Transverse colon (tissue), 4 donors: ENCODE results near the gene SLC37A4. TPM values are rescaled to one million over a fixed set of nuclear protein-coding genes. Genes with fewer than 3 reads are reported as not detected.
"Not testable (repeated sequence)": the region's sequence is repeated elsewhere in the genome, so short reads cannot be mapped to it uniquely, and the experiment has no call there.

Source experiments
- DNase-seq: peaks from one replicate; pipeline ENCODE4 v3.0.0-alpha.2; 2019
- H3K27ac ChIP-seq, 4 donors: fragments of 200-600 bp; sonication (generic); 2 replicates each; pipeline ENCODE4 v1.5.1; 2016 to 2018; ENCODE audit warnings: inconsistent platforms in 4 of 4
- H3K27me3 ChIP-seq: fragments of 200-600 bp; sonication (generic); 2 replicates; pipeline ENCODE4 v1.5.1; 2017; ENCODE audit warnings: inconsistent platforms
- H3K36me3 ChIP-seq, 4 donors: fragments of 200-600 bp; sonication (generic); 2 replicates each; pipeline ENCODE4 v1.5.1; 2017 to 2019; ENCODE audit warnings: inconsistent platforms in 4 of 4
- H3K4me1 ChIP-seq, 4 donors: fragments of 200-600 bp; sonication (generic); 2 replicates each; pipeline ENCODE4 v1.5.1; 2017 to 2020; ENCODE audit warnings: inconsistent platforms in 4 of 4
- H3K4me3 ChIP-seq, 4 donors: fragments of 200-600 bp; sonication (generic); 1 replicate in 1 of 4; 2 replicates in 3 of 4; pipeline versions ENCODE4 v1.5.1 to v1.6.1; 2017 to 2019; ENCODE audit warnings: inconsistent platforms in 4 of 4
- H3K9me3 ChIP-seq, 2 donors: fragments of 200-600 bp; sonication (generic); 2 replicates each; pipeline ENCODE4 v1.5.1; 2017 to 2019; ENCODE audit warnings: inconsistent platforms in 2 of 2
- EP300 ChIP-seq: sonication (generic); formaldehyde crosslinking; IDR thresholded peaks from one replicate; pipeline ENCODE4 v1.6.1; 2017; ENCODE audit warnings: antibody characterized with exemption, low read depth
- POLR2A ChIP-seq: fragments of 450-650 bp; IDR thresholded peaks from one replicate; pipeline ENCODE4 v1.6.1; 2016; ENCODE audit warnings: antibody characterized with exemption, mild to moderate bottlenecking, moderate library complexity
- POLR2AphosphoS5 ChIP-seq, 3 donors: sonication (generic); formaldehyde crosslinking; IDR thresholded peaks; one replicate each; pipeline ENCODE4 v1.6.1; 2016; ENCODE audit warnings: antibody characterized with exemption in 3 of 3
- WGBS, 2 donors: methylation state at CpG; one replicate each; pipeline ENCODE4 v1.1.5; 2018; ENCODE audit warnings: low coverage in 1 of 2; 5-methylcytosine and 5-hydroxymethylcytosine counted together
- in situ Hi-C, 4 donors: fragments of 200-750 bp; cut with MboI; loops; one replicate each; pipeline versions ENCODE4 v1.15.0 to v1.15.1; 2017; ENCODE audit warnings: low sequenced_read_pairs in 3 of 4, low pct_ligation_motif_present in 1 of 4, low pct_unique_long_range_greater_than_20kb in 1 of 4
- intact Hi-C: fragments of 100-400 bp; cut with DNase I; formaldehyde crosslinking; loops from one replicate; pipeline ENCODE4 v1.15.1; 2023; ENCODE audit warnings: low total_unique reads
- total RNA-seq, 4 donors: library from RNA; depleted of rRNA; stranded (reverse); fragments of >200 nt; gene quantifications; one replicate each; pipeline ENCODE4 v1.1.0, GENCODE V29; 2016
- TF ChIP-seq, protein P1 (sequence below), 5 experiments: fragments of 200-600 bp in 3 of 5; fragments of 450-650 bp in 2 of 5; sonication (generic) in 3 of 5; IDR thresholded peaks; 1 replicate in 2 of 5; 2 replicates in 3 of 5; pipeline ENCODE4 v1.5.1; 2016 to 2017; ENCODE audit warnings: antibody characterized with exemption in 5 of 5, inconsistent platforms in 3 of 5, mild to moderate bottlenecking in 2 of 5, moderate library complexity in 1 of 5

The SLC37A4 gene
- total RNA-seq, 4 donors from 2014 or later = 34.0 to 88.3 (median 81.2) TPM

DNA sequence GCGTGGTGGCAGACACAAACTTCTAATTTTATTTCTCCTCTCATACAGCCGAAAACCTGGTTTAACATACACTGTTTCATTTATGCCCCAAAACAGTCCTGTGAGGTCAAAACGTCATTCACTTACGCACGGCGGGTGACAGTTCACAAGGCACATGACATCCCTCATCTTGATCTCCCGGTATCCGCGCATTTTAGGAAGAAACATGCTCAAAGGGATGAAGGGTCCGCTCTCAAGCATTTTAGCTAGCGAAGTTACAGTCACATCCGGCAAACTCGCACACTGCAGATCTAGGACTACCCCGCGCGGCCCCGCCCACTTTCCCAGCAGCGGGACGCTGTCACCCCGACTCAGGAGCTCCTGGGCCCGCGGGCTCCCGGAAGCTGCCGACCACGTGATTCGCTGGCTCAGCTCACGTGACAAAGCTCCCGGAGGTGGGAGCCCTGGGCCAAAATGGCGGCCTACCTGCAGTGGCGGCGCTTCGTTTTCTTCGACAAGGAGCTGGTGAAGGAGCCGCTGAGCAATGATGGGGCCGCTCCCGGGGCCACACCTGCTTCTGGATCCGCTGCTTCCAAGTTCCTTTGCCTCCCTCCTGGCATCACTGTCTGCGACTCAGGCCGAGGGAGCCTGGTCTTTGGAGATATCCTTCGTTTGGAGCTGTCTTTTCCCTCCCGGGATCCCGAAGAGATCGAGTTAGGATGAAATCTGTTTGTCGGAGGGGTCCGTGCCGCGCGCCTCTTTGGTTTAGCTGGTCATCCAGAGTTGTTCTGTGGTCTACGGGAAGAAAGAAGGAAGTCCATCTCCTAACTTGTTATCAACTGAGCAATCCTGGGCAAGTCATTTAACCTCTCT, 36.9 kb upstream of the SLC37A4 start, which contains the start of gene VPS11:
Gene VPS11, plus strand, starts transcription at position 448 of the 852 bp plus-strand sequence. Its CDS starts 6 bp downstream, at position 454.
- TF ChIP-seq POLR2A (peak; percentile 78), POLR2AphosphoS5 (IDR thresholded peaks at IDR 0.05) (peak; percentile 80 to 89 (median 89)), EP300 (peak; percentile 2)
- TF ChIP-seq, protein P1, sequence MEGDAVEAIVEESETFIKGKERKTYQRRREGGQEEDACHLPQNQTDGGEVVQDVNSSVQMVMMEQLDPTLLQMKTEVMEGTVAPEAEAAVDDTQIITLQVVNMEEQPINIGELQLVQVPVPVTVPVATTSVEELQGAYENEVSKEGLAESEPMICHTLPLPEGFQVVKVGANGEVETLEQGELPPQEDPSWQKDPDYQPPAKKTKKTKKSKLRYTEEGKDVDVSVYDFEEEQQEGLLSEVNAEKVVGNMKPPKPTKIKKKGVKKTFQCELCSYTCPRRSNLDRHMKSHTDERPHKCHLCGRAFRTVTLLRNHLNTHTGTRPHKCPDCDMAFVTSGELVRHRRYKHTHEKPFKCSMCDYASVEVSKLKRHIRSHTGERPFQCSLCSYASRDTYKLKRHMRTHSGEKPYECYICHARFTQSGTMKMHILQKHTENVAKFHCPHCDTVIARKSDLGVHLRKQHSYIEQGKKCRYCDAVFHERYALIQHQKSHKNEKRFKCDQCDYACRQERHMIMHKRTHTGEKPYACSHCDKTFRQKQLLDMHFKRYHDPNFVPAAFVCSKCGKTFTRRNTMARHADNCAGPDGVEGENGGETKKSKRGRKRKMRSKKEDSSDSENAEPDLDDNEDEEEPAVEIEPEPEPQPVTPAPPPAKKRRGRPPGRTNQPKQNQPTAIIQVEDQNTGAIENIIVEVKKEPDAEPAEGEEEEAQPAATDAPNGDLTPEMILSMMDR (IDR thresholded peaks at IDR 0.05) = peak in 1 of 5 experiments; percentile 4
- Histone ChIP-seq H3K4me3 (peak within 1 kb of the TSS; percentile 80 to 99 (median 90)), H3K27me3 (no peaks in the 10 kb centered on the region), H3K36me3 (peaks cover 0 to 27% (median 11%) of the 10 kb centered on the region in 4 donors), H3K9me3 (no peaks in the 10 kb centered on the region), H3K4me1 (peaks cover 14 to 35% (median 22%) of the 10 kb centered on the region in 4 donors), H3K27ac (peak within 1 kb of the TSS; percentile 88 to 97 (median 90))
- DNase-seq = peak; percentile 99
- WGBS, 2 donors = 0 to 1% methylated on average over 7 to 49 of the region's 49 CpGs
- intact Hi-C loops (no loop called here), in situ Hi-C loops (no loop called here)

DNA sequence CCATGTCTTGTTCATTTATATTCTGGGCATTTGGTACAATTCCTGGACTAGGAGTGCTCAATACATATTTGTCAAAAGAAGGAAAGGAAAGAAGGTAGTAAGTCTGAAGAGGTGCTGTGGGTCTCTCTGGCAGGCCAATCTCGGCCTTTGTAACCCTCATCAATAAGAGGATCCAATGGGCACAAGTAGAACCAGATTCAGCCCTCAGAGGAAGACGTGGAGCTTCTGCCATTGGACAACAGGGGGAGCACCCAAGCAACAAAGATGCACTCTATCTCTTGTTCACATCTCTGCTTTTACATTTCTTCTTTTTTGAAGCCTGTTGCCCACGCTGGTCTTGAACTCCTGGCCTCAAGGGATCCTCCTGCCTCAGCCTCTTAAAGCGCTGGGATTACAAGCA, 34.7 kb upstream of the SLC37A4 start:
- WGBS, 2 donors = 69 to 80% methylated on average over 1 to 4 of the region's 4 CpGs
- peaks cover 0 to 6% (median 0%) of the 10 kb centered on the region in 4 donors for H3K36me3 ChIP-seq
- H3K27ac ChIP-seq = no peak overlapping the region
- intact Hi-C loops = no loop called here
- in situ Hi-C loops = no loop called here
- TF ChIP-seq POLR2AphosphoS5 (IDR thresholded peaks at IDR 0.05) (no peak), POLR2A (no peak), EP300 (no peak)
- TF ChIP-seq, protein P1 (IDR thresholded peaks at IDR 0.05) = peak in 4 of 5 experiments; percentile 12 to 25 (median 18)
- no peak overlapping the region for H3K4me3 ChIP-seq
- H3K9me3 ChIP-seq = no peaks in the 10 kb centered on the region
- no peaks in the 10 kb centered on the region for H3K27me3 ChIP-seq
- peaks cover 14 to 36% (median 22%) of the 10 kb centered on the region in 4 donors for H3K4me1 ChIP-seq
- peak; percentile 20 for DNase-seq

DNA sequence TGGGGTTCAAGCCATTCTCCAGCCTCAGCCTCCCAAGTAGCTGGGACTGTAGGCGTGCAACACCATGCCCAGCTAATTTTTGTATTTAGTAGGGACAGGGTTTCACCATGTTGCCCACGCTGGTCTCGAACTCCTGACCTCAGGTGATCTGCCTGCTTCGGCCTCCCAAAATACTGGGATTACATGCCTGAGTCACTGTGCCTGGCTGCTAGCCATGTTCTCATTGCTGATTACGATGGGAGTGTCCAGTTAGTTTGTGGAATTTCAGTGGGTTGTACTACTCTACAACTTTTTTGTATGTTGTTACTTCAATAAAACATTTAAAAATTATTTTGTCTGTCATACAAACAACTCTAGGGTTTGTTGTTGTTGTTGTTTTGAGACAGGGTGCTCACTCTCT, 32.1 kb upstream of the SLC37A4 start:
- 67% methylated on average over 5 of the region's 5 CpGs; no CpG with 5 or more reads in 1 of the 2 donors for WGBS, 2 donors
- DNase-seq = peak; percentile 46
- H3K27me3 ChIP-seq = no peaks in the 10 kb centered on the region
- intact Hi-C loops (no loop called here), in situ Hi-C loops (no loop called here)
- TF ChIP-seq, protein P1 (IDR thresholded peaks at IDR 0.05) = no peak
- no peak for TF ChIP-seq POLR2AphosphoS5 (IDR thresholded peaks at IDR 0.05)
- TF ChIP-seq EP300 = no peak
- no peak for TF ChIP-seq POLR2A
- no peak overlapping the region for H3K4me3 ChIP-seq
- no peaks in the 10 kb centered on the region for H3K36me3 ChIP-seq
- H3K9me3 ChIP-seq = no peaks in the 10 kb centered on the region
- peaks cover 13 to 25% (median 17%) of the 10 kb centered on the region in 4 donors for H3K4me1 ChIP-seq
- H3K27ac ChIP-seq = no peak overlapping the region

DNA sequence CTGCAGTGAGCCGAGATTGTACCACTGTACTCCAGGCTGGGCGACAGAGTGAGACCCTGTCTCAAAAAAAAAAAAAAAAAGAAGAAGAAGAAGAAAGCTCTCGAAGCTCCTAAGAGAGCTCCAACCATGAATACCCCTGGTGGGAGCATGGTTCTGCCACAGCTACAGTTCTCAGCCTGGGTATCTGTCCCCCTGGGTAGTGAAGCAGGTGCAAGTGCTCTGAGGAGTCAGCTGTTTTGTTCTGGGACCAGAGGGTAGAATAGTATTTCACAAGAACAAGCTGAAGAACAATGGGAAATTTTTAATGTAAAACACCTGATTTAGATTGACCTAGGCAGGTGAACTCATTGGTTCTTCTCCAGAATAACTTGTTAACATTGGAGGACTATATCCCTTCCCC, 30.6 kb upstream of the SLC37A4 start:
- Histone ChIP-seq H3K36me3 (no peaks in the 10 kb centered on the region), H3K27ac (no peak overlapping the region), H3K4me1 (peaks cover 9 to 22% (median 15%) of the 10 kb centered on the region in 4 donors), H3K27me3 (no peaks in the 10 kb centered on the region), H3K4me3 (no peak overlapping the region), H3K9me3 (no peaks in the 10 kb centered on the region)
- TF ChIP-seq, protein P1 (IDR thresholded peaks at IDR 0.05) = no peak
- no peak for TF ChIP-seq POLR2AphosphoS5 (IDR thresholded peaks at IDR 0.05)
- intact Hi-C loops = no loop called here
- in situ Hi-C loops = no loop called here
- DNase-seq = no peak
- WGBS, 2 donors = 97% methylated on average over 3 of the region's 3 CpGs; no CpG with 5 or more reads in 1 of the 2 donors

DNA sequence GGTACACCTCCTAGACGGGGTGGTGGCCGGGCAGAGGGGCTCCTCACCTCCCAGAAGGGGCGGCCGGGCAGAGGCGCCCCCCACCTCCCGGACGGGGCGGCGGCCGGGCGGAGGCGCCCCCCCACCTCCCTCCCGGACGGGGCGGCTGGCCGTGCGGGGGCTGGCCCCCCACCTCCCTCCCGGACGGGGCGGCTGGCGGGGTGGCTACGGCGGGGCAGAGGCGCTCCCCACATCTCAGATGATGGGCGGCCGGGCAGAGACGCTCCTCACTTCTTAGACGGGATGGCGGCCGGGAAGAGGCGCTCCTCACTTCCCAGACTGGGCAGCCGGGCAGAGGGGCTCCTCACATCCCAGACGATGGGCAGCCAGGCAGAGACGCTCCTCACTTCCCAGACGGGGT, 28.5 kb upstream of the SLC37A4 start:
- H3K4me1 ChIP-seq = peaks cover 7 to 27% (median 19%) of the 10 kb centered on the region in 4 donors
- DNase-seq, H3K27me3 ChIP-seq, H3K4me3 ChIP-seq, in situ Hi-C loops, intact Hi-C loops, H3K27ac ChIP-seq, H3K9me3 ChIP-seq, H3K36me3 ChIP-seq: not testable (repeated sequence)
- 98% methylated on average over 7 of the region's 35 CpGs; no CpG with 5 or more reads in 1 of the 2 donors for WGBS, 2 donors
